DLD1 (cell line): ENCODE measurements around the gene OR52E6.

Source experiments
- in situ Hi-C: cut with HindIII; loops from 2 replicates; pipeline ENCODE4 v1.10.0; 2017; ENCODE audit warnings: low sequenced_read_pairs

Gene OR52E6

DNA sequence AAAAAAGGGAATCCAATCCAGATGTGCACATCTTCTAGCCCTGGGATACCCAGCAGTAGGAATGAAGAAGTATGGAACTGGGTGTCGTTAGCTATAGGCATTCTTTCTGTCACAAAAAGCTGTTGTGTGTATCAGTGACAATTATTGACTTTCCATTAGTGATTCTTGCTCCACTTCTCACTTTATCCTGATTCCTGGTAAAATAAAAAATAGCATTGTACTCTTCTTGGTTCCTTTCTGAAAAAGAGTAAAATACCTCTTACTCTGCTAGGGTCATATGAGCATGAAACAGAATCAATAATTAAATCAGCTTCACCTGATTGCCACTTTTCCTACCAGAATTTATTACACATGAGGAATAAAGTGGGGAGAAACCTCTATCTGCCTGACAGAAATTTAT lies at the start of gene OR52E6:
TSS of gene OR52E6 (minus strand) at position 101 of the 400 bp plus-strand sequence. CDS start at position 101, 0 bp downstream.
- in situ Hi-C loops, result no loop called here

DNA sequence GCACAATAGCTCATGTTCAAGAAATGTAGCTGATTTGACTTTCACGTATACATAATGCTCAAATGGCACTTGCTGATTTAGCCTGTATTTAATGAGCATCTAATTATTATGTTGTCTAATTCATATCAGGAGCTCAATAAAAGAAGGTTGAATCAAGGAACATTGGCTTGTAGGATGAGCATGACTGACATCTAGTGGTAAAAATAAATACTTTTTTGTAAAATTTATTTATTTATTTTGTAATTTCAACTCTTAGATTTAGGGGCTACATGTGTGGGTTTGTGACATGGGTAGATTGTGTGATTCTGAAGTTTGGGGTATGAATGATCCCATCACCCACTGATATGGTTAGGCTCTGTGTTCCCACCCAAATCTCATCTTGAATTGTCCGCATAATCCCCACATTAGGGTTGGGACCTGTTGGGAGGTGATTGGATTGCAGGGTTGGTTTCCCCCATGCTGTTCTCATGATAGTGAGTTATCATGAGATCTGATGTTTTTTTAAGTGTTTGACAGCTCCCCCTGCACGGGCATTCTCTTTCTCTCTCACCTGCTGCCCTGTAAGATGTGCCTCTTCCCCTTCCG lies 49.6 kb upstream of the OR52E6 start:
- in situ Hi-C loops, result no loop called here

DNA sequence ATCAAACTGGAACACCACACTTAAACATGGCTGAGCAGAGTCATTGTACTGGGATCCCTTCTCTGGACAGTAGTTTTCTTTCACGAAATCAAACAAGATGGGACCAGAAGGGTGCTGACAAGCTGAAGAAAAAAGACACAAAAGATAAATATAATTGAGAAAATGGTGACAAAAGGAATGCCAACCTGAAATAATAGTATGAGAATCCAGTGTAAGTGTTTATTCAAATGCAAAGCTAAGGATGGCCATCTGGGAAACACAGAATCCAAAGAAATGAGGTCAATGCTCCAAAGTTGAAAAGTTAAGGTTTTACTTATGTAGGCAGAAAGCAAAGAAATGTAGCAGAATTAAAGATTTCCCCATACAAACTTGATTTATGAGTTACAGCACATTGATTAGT lies 46.0 kb upstream of the OR52E6 start:
- in situ Hi-C loops, result no loop called here

DNA sequence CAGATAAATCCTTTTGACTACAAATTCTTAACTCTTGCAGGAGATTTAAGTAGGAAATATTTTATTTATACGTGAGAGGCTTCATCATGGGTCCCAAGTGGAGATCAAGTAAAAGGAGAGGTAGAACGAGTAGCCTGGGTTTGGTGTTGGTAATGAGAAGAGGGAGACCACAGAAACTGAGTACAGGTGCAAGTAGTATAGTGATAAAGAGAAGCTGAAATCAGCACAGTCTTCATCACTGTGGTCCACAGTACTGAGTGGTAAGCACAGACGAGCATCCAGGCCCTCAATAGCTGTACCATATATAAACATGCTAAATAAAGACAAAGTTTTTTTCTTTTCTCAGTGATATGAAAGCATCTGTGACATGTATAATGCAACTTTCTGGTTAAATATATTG lies 45.5 kb upstream of the OR52E6 start:
- in situ Hi-C loops, result no loop called here

DNA sequence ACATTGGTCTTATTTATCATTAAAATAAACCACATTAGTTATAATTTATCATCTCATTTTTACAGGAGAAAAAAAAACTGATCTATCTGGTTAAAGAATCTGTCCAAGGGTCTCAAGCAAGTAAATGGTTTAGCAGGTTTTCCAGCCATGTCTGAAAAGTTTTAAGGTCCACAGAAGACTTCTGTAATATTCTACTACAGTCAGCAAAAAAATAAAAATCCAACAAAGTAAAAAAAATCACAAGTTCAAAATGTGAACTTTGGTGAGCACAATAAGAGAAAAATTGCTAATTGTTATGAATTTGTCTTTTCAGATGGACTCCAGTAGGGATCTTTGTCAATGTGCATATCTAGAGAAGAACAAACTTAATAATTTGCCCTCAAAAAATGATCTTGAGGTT lies 40.1 kb upstream of the OR52E6 start:
- in situ Hi-C loops, result no loop called here

DNA sequence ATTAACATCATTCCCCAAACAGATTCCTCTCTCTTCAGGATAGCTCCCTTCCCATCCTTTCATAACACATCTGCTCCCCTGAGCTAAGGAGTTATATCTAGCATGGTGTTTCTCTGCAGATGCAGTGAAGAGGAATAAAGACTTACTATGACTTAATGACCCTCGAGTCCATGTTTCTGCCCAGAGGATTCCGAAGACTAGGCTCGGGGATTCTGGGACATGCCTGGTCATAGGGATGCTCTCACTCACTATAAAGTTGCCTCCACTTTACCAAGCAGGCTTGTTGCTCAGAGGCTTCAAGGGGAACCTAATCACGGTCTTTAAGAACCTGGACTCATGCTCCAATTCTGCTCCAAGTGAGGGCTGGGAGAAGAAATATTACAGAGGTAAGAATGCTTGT lies 38.6 kb upstream of the OR52E6 start, which contains the start of gene OR52E4:
TSS of gene OR52E4 (plus strand) at position 301 of the 400 bp plus-strand sequence. CDS start 3,664 bp downstream, outside the sequence.
- in situ Hi-C loops, result no loop called here

DNA sequence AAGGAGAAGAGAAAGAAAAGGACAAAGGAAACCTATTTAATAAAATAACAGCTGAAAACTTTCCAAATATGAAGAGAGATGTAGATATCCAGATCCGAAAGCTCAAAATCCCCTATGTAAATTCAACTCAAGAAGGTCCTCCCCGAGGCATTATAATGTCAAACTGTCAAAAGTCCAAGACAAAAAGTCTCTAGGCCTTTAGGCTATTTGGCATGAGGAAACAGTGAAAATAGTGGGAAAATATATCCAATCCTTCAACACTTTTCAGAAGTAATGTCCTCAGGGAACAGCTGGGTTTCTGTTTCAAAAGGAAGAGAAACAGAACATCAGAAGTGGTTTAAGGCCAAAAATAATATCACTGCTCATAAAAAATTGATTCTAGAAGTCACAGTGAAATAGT lies 36.9 kb upstream of the OR52E6 start:
- in situ Hi-C loops, result no loop called here

DNA sequence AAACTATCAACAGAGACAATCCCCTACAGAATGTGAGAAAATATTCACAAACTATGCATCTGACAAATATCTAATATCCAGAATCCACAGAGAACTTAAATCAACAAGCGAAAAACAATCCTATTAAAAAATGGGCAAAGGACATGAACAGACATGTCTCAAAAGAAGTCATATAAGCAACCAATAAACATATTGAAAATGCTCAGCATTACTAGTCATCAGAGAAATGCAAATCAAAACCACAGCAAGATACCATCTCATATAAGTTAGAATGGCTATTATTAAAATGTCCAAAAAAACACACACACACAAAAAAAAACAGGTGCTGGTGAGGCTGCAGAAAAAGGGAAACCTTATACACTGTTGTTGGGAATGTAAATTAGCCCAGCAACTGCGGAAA lies 24.1 kb upstream of the OR52E6 start:
- in situ Hi-C loops, result no loop called here

DNA sequence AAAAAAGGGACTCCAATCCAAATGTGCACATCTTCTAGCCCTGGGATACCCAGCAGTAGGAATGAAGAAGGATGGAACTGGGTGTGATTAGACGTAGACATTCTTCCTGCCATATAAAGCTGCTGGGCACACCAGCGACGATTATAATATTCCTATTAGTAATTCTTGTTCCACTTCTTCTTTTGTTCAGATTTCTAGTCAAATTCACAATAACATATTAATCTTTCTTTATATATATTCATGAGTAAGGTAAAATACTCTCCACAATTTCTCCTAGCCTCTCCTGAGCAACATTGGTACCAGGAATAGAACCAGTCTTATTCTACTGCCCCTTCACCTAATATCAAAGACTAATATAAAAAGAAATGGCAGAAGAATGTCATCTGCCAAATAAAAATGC lies 15.9 kb upstream of the OR52E6 start, which contains the start of gene OR52E8:
TSS of gene OR52E8 (minus strand) at position 101 of the 400 bp plus-strand sequence. CDS start at position 101, 0 bp downstream.
- in situ Hi-C loops, result loop anchor here (5.0 kb wide), 1 partner anchor 55 kb away; no protein-coding TSS in a partner anchor

DNA sequence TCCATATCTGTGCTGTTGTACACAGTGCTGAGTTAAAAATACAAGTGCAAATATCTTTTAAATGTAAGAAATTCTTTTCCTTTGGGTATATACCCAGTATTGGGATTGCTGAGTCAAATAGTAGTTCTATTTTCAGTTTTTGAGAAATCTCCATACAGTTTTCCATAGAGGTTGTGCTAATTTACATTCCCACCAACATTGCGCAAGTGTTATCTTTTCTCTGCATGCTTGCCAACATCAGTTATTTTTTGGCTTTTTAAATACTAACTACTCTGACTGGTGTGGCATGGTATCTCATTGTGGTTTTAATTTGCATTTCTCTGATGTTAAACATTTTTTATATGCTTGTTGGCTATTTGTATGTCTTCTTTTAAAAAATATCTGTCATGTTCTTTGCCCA lies 9.3 kb upstream of the OR52E6 start:
- in situ Hi-C loops, result no loop called here

DNA sequence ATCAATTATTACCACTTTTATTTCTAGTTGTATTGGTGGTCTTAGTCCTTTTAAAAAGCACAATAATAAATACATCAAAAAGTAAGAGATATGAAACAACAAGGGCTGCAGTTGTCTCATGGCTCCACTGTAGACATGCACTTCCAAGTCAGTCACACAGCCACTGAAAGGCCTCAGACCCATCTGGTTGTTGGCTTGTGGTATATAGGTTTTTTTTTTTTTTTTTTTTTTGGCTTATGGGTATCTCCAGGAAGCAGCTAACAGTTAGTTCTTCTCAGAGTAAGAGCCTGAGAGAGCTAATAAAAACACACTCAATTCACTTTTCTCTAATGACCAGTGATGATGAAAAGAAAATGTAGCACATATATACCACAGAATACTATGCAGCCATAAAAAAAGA lies 6.0 kb upstream of the OR52E6 start:
- in situ Hi-C loops, result no loop called here

DNA sequence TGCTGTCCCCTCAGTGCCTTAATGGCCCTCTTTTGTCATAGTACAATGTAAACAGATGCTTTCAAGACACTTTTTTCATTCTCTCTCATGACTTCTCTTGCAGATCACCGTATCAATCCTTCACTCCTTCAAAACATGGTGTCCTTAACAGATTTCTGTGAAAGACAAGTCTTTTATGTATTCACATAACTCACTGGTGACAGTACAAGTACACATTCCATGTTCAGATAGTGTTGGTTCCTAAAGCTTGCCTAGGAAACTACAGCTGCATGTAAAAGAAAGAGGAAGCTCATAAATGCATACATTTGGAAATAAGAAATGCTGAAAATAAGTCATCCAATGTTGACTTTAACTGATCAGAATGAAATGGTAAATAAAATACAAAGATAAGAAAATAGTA lies 5.0 kb upstream of the OR52E6 start:
- in situ Hi-C loops, result no loop called here

DNA sequence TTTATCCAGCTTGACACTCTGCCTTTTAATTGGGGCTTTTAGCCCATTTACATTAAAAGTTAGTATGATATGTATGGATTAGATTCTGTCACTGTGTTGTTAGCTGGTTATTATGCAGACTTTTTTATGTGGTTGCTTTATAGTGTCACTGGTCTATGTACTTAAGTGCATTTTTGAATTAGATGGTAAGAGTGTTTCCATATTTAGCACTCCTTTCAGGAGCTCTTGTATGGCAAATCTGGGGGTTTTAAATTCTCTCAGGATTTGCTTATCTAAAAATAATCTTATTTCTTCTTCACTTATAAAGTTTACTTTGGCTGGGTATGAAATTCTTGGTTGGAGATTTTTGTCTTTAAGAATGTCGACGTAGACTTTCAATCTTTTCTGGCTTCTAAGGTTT lies 4.0 kb downstream of the OR52E6 start:
- in situ Hi-C loops, result no loop called here

DNA sequence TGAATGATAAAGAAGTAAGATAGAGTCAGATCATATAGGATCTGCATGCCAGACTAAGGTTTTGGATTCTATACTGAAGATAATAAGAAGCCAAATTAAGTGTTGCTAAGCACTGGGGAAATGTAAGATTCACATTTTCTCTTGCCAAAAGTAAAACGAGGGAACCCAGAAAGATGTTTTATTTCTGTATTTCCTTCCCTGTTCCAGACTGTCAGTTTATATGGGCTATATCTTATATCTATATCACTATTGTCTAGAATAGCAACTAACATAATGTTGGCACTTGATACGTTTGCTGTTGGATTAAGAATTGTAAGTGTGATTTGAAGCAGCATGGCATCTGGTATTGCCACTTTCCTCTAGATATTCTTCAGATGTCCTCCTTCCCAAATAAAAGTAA lies 8.3 kb downstream of the OR52E6 start:
- in situ Hi-C loops, result no loop called here

DNA sequence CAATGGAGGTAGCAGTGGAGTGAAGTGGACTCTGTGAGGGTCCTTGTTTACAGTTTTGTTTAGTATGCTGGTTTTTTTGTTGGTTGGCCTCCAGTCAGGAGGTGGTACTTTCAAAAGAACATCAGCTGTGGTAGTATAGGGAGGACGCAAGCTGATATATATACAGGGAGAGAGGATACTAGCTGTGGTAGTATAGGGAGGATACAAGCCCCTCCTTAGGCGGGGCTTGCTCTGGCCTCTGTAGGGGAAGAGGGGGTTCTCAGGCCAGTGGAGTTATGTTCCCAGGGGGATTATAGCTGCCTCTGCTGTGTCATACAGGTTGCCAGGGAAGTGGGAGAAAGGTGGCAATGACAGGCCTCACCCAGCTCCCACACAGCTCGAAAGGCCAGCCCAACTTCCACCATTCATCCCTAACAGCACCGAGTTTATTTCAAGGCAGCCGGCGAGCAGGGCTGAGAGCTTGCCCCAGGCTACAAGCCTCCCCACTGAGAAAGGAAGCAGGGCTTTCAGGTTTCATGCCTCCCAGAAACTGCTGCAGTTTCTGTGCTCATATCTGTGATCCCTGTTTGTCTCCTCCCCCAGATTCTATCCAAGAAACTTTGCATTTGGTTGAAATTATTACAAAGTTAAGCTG lies 10.4 kb downstream of the OR52E6 start:
- in situ Hi-C loops, result no loop called here

DNA sequence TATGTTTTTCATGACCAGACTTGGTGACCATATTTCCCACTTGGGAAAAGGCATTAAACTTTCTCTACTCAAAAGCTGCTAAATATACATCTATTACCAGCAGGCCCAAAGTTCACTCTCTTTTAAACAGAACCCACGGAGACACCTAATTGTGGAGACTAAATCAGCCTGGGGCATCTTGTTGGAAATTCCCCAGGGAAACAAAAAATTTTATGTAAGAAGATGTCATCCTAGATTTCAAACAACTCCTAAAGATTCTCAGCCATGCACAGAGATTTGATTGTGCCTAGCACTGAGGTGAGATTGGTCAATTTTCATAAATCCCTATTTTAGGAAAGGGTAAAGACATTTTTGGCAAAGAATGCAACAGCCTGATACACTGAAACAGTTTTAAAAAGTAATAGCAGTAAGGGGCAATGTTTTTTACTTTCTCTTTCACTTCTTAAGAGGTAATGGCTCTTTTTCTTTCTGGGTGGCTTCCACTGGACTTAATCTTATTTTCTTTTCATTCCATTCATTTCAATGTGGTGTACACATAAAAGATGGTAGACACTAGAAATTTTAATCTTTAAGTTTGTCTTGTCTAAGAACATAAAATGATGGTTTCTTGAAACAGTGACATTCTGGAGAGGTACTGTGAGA lies 23.3 kb downstream of the OR52E6 start:
- in situ Hi-C loops, result no loop called here

DNA sequence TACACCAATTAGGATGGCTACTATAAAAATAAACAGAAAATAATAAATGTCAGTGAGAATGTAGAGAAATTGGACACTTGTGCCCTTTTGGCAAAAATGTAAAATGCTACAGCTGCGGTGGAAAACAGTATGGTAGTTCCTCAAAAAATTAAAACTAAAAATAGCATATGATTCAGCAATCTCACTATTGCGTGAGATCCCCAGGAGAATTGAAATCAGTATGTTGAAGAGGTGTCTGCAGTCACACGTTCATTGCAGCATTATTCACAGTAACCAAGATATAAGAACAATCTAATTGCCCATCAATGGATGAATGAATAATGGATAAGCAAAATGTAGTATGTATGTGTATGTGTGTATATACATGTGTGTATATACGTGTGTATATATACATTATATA lies 26.2 kb downstream of the OR52E6 start:
- in situ Hi-C loops, result no loop called here

DNA sequence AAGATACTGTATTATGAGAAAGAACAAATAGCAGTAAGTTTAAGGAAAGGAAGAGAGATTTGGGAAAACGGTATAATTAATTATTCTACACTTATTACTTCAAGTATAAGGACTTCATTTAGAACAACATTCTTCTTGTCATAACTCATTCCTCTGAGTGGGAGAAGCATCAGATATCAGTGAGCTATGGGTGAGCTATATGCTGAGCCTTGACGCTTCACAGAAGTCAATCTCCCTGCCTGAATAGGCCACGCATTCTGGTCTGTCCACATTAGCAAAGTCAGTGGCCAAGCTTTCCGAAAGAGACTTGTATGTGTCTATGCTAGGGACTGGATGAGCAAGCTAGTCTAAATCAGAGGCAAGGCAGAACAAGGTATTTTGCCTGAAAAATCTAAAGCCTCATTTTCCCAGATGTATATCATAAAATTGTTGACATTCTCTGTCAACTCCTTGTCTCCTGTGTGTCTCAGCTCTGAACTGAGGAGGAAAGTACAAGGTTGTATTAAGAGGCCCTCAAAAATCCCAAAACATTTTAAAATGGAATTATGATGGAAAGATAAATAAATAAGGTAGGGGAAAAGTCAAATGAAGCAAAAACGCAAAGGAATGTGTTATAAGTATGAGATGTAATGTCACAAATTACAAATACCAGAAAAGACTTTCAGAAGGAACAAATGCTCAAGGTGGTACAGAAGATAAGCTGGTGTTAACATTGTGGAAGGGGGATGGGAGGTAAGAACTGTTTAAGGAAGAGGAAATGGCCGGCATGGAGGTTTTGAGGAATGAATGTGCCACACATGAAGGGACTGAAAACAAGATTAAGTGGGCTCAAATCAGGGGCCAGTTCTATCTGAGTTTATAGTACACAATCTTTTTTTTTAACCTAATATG lies 31.5 kb downstream of the OR52E6 start:
- in situ Hi-C loops, result no loop called here

DNA sequence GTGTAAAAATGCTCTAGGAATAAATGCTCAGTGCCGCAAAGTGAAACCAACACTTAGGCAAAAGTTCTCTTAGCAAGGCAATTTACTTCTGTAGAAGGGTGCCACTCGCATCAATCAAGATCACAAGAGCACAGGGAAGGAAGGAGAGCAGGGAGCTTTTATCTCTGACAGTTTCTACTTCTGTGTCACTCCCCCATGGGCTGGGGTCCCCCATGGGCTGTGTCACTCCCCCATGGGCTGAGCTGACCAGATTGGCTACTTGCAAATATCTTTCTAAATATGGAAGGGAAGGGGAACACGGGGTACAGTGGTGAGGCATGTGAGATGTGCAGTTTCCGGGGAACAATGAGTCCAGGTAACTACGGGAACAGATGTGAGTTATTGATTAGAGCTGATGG lies 32.6 kb downstream of the OR52E6 start:
- in situ Hi-C loops, result no loop called here

DNA sequence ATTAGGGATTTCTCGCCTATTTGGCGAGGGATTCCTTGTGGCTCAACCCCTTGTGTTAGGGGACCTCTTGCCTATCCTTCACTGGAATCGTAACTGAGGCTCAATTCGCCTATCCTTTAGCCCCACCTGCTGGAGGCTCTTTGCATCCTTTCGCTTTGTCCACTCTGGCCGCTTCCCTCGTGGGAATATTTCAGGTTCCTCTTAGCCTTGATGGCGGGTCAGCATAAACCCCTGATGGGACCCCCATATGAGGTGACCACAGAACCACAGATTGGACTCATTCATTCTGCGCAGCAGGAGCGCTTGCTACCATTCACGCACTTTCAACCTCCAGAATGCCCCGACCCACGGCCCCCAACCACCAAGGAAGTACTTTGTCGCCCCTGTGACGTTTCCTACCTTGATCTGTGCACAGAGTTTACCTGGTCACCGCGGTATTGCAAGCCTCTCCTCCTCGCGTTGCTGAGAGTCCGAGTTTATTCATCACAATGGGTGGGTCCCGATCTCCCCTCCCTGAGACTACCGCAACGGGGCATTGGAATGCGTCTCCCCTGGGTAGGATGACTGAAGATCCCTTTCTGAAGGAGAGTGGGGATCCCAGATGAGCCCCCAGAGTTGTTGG lies 33.1 kb downstream of the OR52E6 start, which contains the start of gene OR52N2:
TSS of gene OR52N2 (plus strand) at position 425 of the 622 bp plus-strand sequence. CDS start 11,412 bp downstream, outside the sequence.
- in situ Hi-C loops, result no loop called here

DNA sequence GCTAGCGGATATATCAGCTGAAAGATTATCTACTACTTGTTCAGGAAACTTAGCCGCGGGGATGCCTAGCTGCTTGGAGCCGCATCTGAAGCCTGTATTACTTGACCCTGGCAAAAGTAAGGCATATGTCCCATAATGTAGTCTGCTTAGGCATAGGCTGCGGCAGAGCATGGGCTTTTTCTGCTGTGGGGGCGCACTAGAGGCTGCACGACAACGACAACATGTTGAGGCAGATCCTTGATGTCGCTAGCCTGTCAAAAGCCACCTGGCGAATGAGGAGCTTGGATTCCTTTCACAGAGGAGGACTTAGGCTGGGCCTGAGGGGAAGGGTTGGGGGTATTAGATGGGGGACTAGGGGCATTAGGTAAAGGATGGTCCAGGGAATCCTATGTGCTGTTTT lies 34.1 kb downstream of the OR52E6 start:
- in situ Hi-C loops, result no loop called here
